ENCODE measurements around the gene ABHD18.
"Not testable (repeated sequence)": the region's sequence is repeated elsewhere in the genome, so short reads cannot be mapped to it uniquely, and the experiment has no call there.

The ABHD18 gene

DNA sequence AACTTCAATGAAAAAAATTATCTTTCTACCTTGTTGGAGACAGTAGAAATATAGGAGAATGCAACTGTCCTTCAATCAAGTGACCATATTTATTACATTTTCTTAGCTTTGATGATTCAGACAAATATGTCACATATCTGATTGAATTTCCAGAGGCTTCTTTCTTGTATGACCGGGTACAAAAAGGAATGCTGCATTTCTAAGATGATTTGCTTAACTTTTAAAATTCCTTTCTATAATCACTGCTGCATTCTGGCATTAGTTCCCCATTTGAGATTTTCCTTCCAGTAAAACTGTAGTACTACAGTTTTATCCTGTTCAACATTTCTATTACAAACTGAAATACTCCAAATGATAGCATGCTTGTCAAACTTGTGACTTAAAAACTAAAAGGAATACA is 5.4 kb upstream of the ABHD18 start:
- Histone ChIP-seq H3K27me3 (ENCODE audit: control insufficient read depth, insufficient read depth, low read length, poor library complexity, severe bottlenecking) (no peaks in the 10 kb centered on the region), H3K36me3 (ENCODE audit: control insufficient read depth, insufficient read depth, low read length) (peaks cover 2% of the 10 kb centered on the region), H3K27ac (ENCODE audit: insufficient read depth, low read depth, low read length, poor library complexity, severe bottlenecking) (no peak overlapping the region), H3K4me3 (ENCODE audit: insufficient read depth, low read depth, low read length) (no peak overlapping the region), H3K4me1 (ENCODE audit: control insufficient read depth, insufficient read depth, low read length) (no peaks in the 10 kb centered on the region), H3K9me3 (ENCODE audit: control insufficient read depth, low read length) (no peaks in the 10 kb centered on the region)
- 92 to 100% methylated on average over 1 of the region's 1 CpG for WGBS, 2 experiments

DNA sequence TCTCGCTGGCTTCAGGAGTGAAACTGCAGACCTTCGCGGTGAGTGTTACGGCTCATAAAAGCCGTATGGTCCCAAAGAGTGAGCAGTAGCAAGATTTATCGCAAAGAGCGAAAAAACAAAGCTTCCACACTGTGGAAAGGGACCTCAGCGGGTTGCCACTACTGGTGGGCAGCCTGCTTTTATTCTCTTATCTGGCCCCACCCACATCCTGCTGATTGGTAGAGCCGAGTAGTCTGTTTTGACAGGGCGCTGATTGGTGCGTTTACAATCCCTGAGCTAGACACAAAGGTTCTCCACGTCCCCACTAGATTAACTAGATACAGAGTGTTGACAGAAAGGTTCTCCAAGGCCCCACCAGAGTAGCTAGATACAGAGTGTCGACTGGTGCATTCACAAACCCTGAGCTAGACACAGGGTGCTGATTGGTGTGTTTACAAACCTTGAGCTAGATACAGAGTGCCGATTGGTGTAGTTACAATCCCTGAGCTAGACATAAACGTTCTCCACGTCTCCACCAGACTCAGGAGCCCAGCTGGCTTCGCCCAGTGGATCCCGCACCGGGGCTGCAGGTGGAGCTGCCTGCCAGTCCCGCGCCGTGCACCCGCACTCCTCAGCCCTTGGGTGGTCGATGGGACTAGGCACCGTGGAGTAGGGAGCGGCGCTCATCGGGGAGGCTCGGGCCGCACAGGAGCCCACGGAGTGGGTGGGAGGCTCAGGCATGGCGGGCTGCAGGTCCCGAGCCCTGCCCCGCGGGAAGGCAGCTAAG is 1.4 kb upstream of the ABHD18 start:
- H3K36me3 ChIP-seq (ENCODE audit: control insufficient read depth, insufficient read depth, low read length); H3K27ac ChIP-seq (ENCODE audit: insufficient read depth, low read depth, low read length, poor library complexity, severe bottlenecking); H3K27me3 ChIP-seq (ENCODE audit: control insufficient read depth, insufficient read depth, low read length, poor library complexity, severe bottlenecking); H3K9me3 ChIP-seq (ENCODE audit: control insufficient read depth, low read length); H3K4me1 ChIP-seq (ENCODE audit: control insufficient read depth, insufficient read depth, low read length): not testable (repeated sequence)
- H3K4me3 ChIP-seq (ENCODE audit: insufficient read depth, low read depth, low read length) = peak overlapping the region; percentile 100
- 43 to 45% methylated on average over 32 to 35 of the region's 35 CpGs for WGBS, 2 experiments

DNA sequence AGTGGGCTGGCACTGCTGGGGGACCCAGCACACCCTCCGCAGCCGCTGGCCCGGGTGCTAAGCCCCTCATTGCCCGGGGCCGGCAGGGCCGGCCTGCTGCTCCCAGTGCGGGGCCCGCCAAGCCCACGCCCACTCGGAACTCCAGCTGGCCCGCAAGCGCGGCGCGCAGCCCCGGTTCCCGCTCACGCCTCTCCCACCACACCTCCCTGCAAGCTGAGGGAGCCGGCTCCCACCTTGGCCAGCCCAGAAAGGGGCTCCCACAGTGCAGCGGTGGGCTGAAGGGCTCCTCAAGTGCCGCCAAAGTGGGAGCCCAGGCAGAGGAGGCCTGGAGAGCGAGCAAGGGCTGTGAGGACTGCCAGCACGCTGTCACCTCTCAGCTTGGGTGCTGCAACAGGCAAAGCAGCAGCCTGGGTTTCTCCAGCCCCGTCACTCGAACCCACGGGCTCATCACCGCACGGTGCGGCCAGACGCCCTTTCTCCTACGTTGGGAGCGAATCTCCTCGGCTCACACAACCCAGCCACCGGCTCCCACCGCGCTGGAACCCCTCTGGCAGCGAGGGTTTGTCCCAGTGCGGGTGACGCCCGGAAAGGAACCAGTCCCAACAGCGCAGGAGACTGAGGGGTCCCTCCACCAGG is 662 bp upstream of the ABHD18 start:
- peak overlapping the region; percentile 100 for H3K4me3 ChIP-seq (ENCODE audit: insufficient read depth, low read depth, low read length)
- 0 to 1% methylated on average over 41 of the region's 41 CpGs for WGBS, 2 experiments
- peak overlapping the region; percentile 44 for H3K27ac ChIP-seq (ENCODE audit: insufficient read depth, low read depth, low read length, poor library complexity, severe bottlenecking)
- H3K36me3 ChIP-seq (ENCODE audit: control insufficient read depth, insufficient read depth, low read length); H3K4me1 ChIP-seq (ENCODE audit: control insufficient read depth, insufficient read depth, low read length); H3K9me3 ChIP-seq (ENCODE audit: control insufficient read depth, low read length); H3K27me3 ChIP-seq (ENCODE audit: control insufficient read depth, insufficient read depth, low read length, poor library complexity, severe bottlenecking): not testable (repeated sequence)

- 2 to 3% methylated on average over 15 of the region's 15 CpGs for WGBS, 2 experiments
- Histone ChIP-seq H3K27ac (ENCODE audit: insufficient read depth, low read depth, low read length, poor library complexity, severe bottlenecking) (peak overlapping the region; percentile 87), H3K4me3 (ENCODE audit: insufficient read depth, low read depth, low read length) (peak overlapping the region; percentile 100)
Observed at GRCh38 chr4:127965803-127966175, 583 bp downstream of the ABHD18 start.

GRCh38 chr4:127967141-127967775 is 2.1 kb downstream of the ABHD18 start:
- no peak overlapping the region for H3K4me3 ChIP-seq (ENCODE audit: insufficient read depth, low read depth, low read length)
- H3K27me3 ChIP-seq (ENCODE audit: control insufficient read depth, insufficient read depth, low read length, poor library complexity, severe bottlenecking) = no peaks in the 10 kb centered on the region
- no peaks in the 10 kb centered on the region for H3K4me1 ChIP-seq (ENCODE audit: control insufficient read depth, insufficient read depth, low read length)
- no peak overlapping the region for H3K27ac ChIP-seq (ENCODE audit: insufficient read depth, low read depth, low read length, poor library complexity, severe bottlenecking)
- H3K9me3 ChIP-seq (ENCODE audit: control insufficient read depth, low read length) = no peaks in the 10 kb centered on the region
- no CpG with 5 or more reads among the region's 1 CpG for WGBS, 2 experiments
- no peaks in the 10 kb centered on the region for H3K36me3 ChIP-seq (ENCODE audit: control insufficient read depth, insufficient read depth, low read length)

More at GRCh38 chr4:127965803-127966175, 583 bp downstream of the ABHD18 start:
- no peaks in the 10 kb centered on the region for H3K36me3 ChIP-seq (ENCODE audit: control insufficient read depth, insufficient read depth, low read length)
- no peaks in the 10 kb centered on the region for H3K9me3 ChIP-seq (ENCODE audit: control insufficient read depth, low read length)
- H3K27me3 ChIP-seq (ENCODE audit: control insufficient read depth, insufficient read depth, low read length, poor library complexity, severe bottlenecking) = no peaks in the 10 kb centered on the region
- H3K4me1 ChIP-seq (ENCODE audit: control insufficient read depth, insufficient read depth, low read length) = no peaks in the 10 kb centered on the region

GRCh38 chr4:127968586-127968985 is 3.4 kb downstream of the ABHD18 start:
- no peaks in the 10 kb centered on the region for H3K27me3 ChIP-seq (ENCODE audit: control insufficient read depth, insufficient read depth, low read length, poor library complexity, severe bottlenecking)
- H3K27ac ChIP-seq (ENCODE audit: insufficient read depth, low read depth, low read length, poor library complexity, severe bottlenecking) = no peak overlapping the region
- H3K4me3 ChIP-seq (ENCODE audit: insufficient read depth, low read depth, low read length) = no peak overlapping the region
- no peaks in the 10 kb centered on the region for H3K36me3 ChIP-seq (ENCODE audit: control insufficient read depth, insufficient read depth, low read length)
- WGBS, 2 experiments = 95 to 98% methylated on average over 2 of the region's 2 CpGs
- no peaks in the 10 kb centered on the region for H3K4me1 ChIP-seq (ENCODE audit: control insufficient read depth, insufficient read depth, low read length)
- H3K9me3 ChIP-seq (ENCODE audit: control insufficient read depth, low read length) = no peaks in the 10 kb centered on the region

- H3K27ac ChIP-seq (ENCODE audit: insufficient read depth, low read depth, low read length, poor library complexity, severe bottlenecking) = not testable (repeated sequence)
- 92 to 94% methylated on average over 4 of the region's 4 CpGs for WGBS, 2 experiments
Observed at GRCh38 chr4:127970925-127971324, 5.7 kb downstream of the ABHD18 start.

DNA sequence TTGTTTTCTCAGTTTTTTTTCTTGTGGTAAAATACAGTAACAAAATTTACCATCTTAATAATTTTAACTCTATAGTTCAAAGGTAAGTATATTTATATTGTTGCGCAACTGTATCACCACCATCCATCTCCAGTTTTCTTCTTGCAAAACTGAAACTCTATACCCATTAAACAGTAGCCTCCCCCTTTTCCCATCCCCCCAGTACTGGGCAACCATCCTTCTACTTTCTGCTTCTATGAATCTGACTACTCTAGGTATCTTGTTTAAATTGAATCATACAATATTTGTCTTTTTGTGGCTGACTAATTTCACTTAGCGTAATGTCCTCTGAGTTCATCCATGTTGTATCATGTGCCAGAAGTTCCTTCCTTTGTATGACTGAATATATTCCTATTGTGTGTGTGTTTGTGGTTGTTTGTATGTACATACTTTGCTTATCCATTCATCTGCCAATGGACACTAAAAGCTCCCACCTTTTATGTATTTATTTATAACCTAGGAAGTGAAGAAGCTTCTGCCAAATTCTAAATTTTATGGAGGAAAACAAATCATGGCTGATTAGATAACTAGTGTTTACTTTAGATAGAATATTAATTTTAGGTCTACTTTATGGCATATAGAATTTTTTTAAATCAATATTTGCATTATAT is 10.0 kb downstream of the ABHD18 start:
- Histone ChIP-seq H3K9me3 (ENCODE audit: control insufficient read depth, low read length) (no peaks in the 10 kb centered on the region), H3K4me3 (ENCODE audit: insufficient read depth, low read depth, low read length) (no peak overlapping the region), H3K27ac (ENCODE audit: insufficient read depth, low read depth, low read length, poor library complexity, severe bottlenecking) (no peak overlapping the region), H3K4me1 (ENCODE audit: control insufficient read depth, insufficient read depth, low read length) (no peaks in the 10 kb centered on the region), H3K36me3 (ENCODE audit: control insufficient read depth, insufficient read depth, low read length) (no peaks in the 10 kb centered on the region), H3K27me3 (ENCODE audit: control insufficient read depth, insufficient read depth, low read length, poor library complexity, severe bottlenecking) (no peaks in the 10 kb centered on the region)
- 100% methylated on average over 1 to 2 of the region's 2 CpGs for WGBS, 2 experiments

More at GRCh38 chr4:127970925-127971324, 5.7 kb downstream of the ABHD18 start:
- not testable (repeated sequence) for H3K4me1 ChIP-seq (ENCODE audit: control insufficient read depth, insufficient read depth, low read length); H3K4me3 ChIP-seq (ENCODE audit: insufficient read depth, low read depth, low read length); H3K36me3 ChIP-seq (ENCODE audit: control insufficient read depth, insufficient read depth, low read length); H3K9me3 ChIP-seq (ENCODE audit: control insufficient read depth, low read length); H3K27me3 ChIP-seq (ENCODE audit: control insufficient read depth, insufficient read depth, low read length, poor library complexity, severe bottlenecking)

- H3K9me3 ChIP-seq (ENCODE audit: control insufficient read depth, low read length) = no peaks in the 10 kb centered on the region
- H3K27ac ChIP-seq (ENCODE audit: insufficient read depth, low read depth, low read length, poor library complexity, severe bottlenecking) = no peak overlapping the region
- WGBS, 2 experiments = 94 to 95% methylated on average over 2 of the region's 2 CpGs
- H3K4me1 ChIP-seq (ENCODE audit: control insufficient read depth, insufficient read depth, low read length) = no peaks in the 10 kb centered on the region
- no peaks in the 10 kb centered on the region for H3K27me3 ChIP-seq (ENCODE audit: control insufficient read depth, insufficient read depth, low read length, poor library complexity, severe bottlenecking)
- no peaks in the 10 kb centered on the region for H3K36me3 ChIP-seq (ENCODE audit: control insufficient read depth, insufficient read depth, low read length)
- no peak overlapping the region for H3K4me3 ChIP-seq (ENCODE audit: insufficient read depth, low read depth, low read length)
Observed at GRCh38 chr4:127978930-127979329, 13.7 kb downstream of the ABHD18 start.

DNA sequence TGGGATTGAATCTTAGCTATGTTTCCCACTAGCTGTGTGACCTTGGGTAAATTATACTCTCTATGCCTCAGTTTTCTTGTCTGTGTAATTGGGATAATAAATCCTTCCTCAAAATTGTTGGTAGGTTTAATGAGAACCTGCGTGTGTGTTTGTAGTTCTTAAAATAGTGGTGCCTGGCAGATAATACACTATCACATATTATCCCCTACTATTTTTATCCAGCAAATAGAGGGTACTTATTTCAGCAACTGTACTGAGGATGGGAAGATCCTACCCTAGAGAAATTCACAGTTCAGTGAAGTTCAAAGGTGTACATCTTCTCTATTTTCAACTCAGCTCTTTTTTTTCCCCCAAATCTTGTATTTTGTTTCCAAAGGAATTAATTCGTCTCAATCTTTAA is 17.2 kb downstream of the ABHD18 start:
- WGBS, 2 experiments = no CpG with 5 or more reads among the region's 2 CpGs
- no peaks in the 10 kb centered on the region for H3K27me3 ChIP-seq (ENCODE audit: control insufficient read depth, insufficient read depth, low read length, poor library complexity, severe bottlenecking)
- no peaks in the 10 kb centered on the region for H3K9me3 ChIP-seq (ENCODE audit: control insufficient read depth, low read length)
- H3K36me3 ChIP-seq (ENCODE audit: control insufficient read depth, insufficient read depth, low read length) = no peaks in the 10 kb centered on the region
- no peak overlapping the region for H3K4me3 ChIP-seq (ENCODE audit: insufficient read depth, low read depth, low read length)
- no peak overlapping the region for H3K27ac ChIP-seq (ENCODE audit: insufficient read depth, low read depth, low read length, poor library complexity, severe bottlenecking)
- H3K4me1 ChIP-seq (ENCODE audit: control insufficient read depth, insufficient read depth, low read length) = no peaks in the 10 kb centered on the region

Measured in ectodermal cell (in vitro differentiated cells).